Ishikawa (cell line): ENCODE measurements around the gene KRTAP2-3.

Source experiments
- CEBPB ChIP-seq: IDR thresholded peaks from 2 replicates; pipeline ENCODE4 v1.6.1; 2012
- CREB1 ChIP-seq: IDR thresholded peaks from 2 replicates; pipeline ENCODE4 v1.6.1; 2012; ENCODE audit warnings: low read depth
- EGR1 ChIP-seq: IDR thresholded peaks from 2 replicates; pipeline ENCODE4 v1.6.1; 2012
- EP300 ChIP-seq: IDR thresholded peaks from 2 replicates; pipeline ENCODE4 v1.6.1; 2012; ENCODE audit warnings: borderline replicate concordance
- FOXM1 ChIP-seq: IDR thresholded peaks from 2 replicates; pipeline ENCODE4 v1.6.1; 2012; ENCODE audit warnings: low read depth, borderline replicate concordance
- NFIC ChIP-seq: IDR thresholded peaks from 2 replicates; pipeline ENCODE4 v1.6.1; 2012
- RAD21 ChIP-seq: IDR thresholded peaks from 2 replicates; pipeline ENCODE4 v1.6.1; 2012; ENCODE audit warnings: low read depth
- TAF1 ChIP-seq: IDR thresholded peaks from 2 replicates; pipeline ENCODE4 v1.6.1; 2012; ENCODE audit warnings: low read depth, mild to moderate bottlenecking
- TCF12 ChIP-seq: IDR thresholded peaks from 2 replicates; pipeline ENCODE4 v1.6.1; 2012; ENCODE audit warnings: low read depth
- TEAD4 ChIP-seq: IDR thresholded peaks from 2 replicates; pipeline ENCODE4 v1.6.1; 2012
- YY1 ChIP-seq: IDR thresholded peaks from 2 replicates; pipeline ENCODE4 v1.6.1; 2012; ENCODE audit warnings: low read depth
- ZBTB7A ChIP-seq: IDR thresholded peaks from 2 replicates; pipeline ENCODE4 v1.6.1; 2012; ENCODE audit warnings: low read depth
- TF ChIP-seq, protein P1 (sequence below): IDR thresholded peaks from 2 replicates; pipeline ENCODE4 v1.6.1; 2012; ENCODE audit warnings: low read depth, mild to moderate bottlenecking
- TF ChIP-seq, protein P2 (sequence below): IDR thresholded peaks from 2 replicates; pipeline ENCODE4 v1.6.1; 2012
- TF ChIP-seq, protein P3 (sequence below): IDR thresholded peaks from 2 replicates; pipeline ENCODE4 v1.6.1; 2012

The KRTAP2-3 gene

DNA sequence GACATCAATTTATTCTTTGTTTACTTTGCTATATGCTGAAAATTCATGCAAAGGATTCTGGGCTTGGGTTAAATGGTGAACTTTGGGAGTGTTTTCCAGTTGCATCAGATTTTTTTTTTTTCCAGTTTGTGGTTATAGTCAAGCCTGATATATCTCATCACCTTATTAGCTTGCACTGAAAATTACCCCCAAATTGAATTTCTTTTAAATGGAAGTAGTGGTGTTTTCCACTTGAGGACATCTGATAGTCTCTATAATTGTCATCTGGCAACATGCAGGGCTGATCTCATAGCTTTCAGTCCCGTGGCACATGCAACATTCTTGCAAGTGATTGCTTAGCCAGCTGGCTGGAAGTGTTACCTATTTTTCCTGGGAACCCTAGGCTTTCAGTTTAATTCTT is 46.3 kb downstream of the KRTAP2-3 start:
- TF ChIP-seq YY1: no peak
- TF ChIP-seq, protein P1, sequence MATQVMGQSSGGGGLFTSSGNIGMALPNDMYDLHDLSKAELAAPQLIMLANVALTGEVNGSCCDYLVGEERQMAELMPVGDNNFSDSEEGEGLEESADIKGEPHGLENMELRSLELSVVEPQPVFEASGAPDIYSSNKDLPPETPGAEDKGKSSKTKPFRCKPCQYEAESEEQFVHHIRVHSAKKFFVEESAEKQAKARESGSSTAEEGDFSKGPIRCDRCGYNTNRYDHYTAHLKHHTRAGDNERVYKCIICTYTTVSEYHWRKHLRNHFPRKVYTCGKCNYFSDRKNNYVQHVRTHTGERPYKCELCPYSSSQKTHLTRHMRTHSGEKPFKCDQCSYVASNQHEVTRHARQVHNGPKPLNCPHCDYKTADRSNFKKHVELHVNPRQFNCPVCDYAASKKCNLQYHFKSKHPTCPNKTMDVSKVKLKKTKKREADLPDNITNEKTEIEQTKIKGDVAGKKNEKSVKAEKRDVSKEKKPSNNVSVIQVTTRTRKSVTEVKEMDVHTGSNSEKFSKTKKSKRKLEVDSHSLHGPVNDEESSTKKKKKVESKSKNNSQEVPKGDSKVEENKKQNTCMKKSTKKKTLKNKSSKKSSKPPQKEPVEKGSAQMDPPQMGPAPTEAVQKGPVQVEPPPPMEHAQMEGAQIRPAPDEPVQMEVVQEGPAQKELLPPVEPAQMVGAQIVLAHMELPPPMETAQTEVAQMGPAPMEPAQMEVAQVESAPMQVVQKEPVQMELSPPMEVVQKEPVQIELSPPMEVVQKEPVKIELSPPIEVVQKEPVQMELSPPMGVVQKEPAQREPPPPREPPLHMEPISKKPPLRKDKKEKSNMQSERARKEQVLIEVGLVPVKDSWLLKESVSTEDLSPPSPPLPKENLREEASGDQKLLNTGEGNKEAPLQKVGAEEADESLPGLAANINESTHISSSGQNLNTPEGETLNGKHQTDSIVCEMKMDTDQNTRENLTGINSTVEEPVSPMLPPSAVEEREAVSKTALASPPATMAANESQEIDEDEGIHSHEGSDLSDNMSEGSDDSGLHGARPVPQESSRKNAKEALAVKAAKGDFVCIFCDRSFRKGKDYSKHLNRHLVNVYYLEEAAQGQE: no peak
- TF ChIP-seq EP300: no peak
- TF ChIP-seq, protein P2, sequence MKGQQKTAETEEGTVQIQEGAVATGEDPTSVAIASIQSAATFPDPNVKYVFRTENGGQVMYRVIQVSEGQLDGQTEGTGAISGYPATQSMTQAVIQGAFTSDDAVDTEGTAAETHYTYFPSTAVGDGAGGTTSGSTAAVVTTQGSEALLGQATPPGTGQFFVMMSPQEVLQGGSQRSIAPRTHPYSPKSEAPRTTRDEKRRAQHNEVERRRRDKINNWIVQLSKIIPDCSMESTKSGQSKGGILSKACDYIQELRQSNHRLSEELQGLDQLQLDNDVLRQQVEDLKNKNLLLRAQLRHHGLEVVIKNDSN: no peak
- TF ChIP-seq RAD21: no peak
- no peak for TF ChIP-seq TCF12
- no peak for TF ChIP-seq EGR1
- no peak for TF ChIP-seq TAF1

DNA sequence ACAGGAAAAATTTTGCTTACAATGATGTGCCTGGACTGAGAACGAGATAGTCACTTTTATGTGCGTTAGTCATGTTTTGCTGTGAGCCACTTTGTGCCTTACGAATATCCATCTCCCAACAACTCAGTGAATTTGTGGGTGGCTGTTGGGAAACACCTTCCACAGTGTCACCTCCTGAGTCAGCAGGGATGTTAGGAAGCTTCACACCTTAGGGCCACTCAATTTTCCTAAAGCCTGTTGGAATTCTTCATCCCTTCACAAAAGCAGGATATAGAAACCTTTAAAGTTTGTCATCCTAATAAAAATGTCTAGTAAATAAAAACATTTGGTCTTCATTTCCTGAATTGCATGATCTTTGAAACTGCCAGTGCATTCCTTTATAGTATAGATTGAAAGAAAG is 46.7 kb downstream of the KRTAP2-3 start:
- TF ChIP-seq FOXM1: no peak
- no peak for TF ChIP-seq RAD21
- no peak for TF ChIP-seq CREB1
- TF ChIP-seq NFIC: no peak
- no peak for TF ChIP-seq EGR1
- TF ChIP-seq, protein P1: no peak
- no peak for TF ChIP-seq CEBPB
- TF ChIP-seq TAF1: no peak
- TF ChIP-seq, protein P3, sequence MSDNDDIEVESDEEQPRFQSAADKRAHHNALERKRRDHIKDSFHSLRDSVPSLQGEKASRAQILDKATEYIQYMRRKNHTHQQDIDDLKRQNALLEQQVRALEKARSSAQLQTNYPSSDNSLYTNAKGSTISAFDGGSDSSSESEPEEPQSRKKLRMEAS: no peak
- no peak for TF ChIP-seq EP300
- TF ChIP-seq YY1: no peak
- no peak for TF ChIP-seq TEAD4

DNA sequence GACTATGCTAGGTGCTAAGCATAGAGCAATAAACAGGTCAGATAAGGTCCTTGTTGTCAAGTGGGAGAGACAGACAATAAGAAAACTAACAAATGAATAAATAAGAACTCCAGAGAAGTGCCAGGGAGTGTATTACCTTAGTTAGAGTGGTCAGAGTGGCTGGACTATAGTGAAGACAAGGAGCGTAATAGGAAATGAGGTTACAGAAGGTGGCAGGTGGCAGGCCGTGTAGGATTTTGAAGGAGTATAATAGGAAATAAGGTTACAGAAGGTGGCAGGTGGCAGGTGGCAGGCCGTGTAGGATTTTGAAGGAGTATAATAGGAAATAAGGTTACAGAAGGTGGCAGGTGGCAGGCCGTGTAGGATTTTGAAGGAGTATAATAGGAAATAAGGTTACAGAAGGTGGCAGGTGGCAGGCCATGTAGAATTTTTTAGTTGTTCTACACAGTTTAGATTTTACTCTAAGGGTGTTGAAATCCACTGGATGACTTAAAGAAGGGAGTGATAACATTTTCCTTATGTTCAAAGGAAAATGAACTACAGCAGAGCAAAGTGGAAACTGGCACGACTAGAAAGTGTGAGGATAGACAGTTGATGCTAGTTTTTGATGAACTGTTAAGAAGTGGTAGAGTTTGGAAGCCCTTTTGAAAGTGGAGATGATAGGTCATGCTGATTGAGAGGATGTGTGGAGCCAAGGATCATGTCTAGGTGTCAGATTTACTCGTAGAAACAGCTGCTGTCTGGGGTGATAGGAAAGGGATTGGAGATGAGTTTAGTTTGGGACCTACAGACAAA is 47.4 kb downstream of the KRTAP2-3 start:
- TF ChIP-seq, protein P3: no peak
- no peak for TF ChIP-seq NFIC
- TF ChIP-seq ZBTB7A: no peak
- no peak for TF ChIP-seq RAD21
- TF ChIP-seq EGR1: no peak
- no peak for TF ChIP-seq YY1
- TF ChIP-seq FOXM1: no peak
- TF ChIP-seq CREB1: no peak
- no peak for TF ChIP-seq CEBPB
- TF ChIP-seq TAF1: no peak
- TF ChIP-seq, protein P1: no peak
- TF ChIP-seq EP300: no peak

DNA sequence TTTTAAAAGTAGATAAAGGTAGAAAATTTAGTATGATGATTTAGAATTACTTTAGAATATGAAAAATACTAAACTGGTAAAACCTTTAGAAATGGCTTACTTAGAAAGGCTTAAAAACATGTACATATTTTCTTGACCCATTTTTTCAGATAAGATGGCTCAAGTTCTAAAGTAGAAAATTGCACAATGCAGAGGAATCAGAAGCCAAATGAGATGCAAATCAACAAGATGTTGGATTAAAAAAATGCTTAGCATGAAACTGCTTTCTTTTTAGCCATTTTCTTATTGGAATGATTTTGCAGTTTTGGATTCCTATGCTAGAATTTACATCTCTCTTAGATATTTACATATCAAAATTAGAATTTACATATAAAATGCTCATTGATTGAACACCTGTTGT is 49.5 kb downstream of the KRTAP2-3 start:
- TF ChIP-seq NFIC (no peak), EGR1 (no peak), TAF1 (no peak), CEBPB (no peak), FOXM1 (no peak), CREB1 (no peak), RAD21 (no peak), TEAD4 (no peak)
- TF ChIP-seq, protein P3: no peak
- TF ChIP-seq, protein P1: no peak
- TF ChIP-seq, protein P2: no peak
